NCI-H748 (cell line): ENCODE measurements around the gene NCOR1.

ENCODE experiments used
- DNase-seq: peaks from one replicate; lab custom pipeline; 2025; ENCODE audit not compliant: unreplicated experiment; lab: John Stamatoyannopoulos, UW

NCOR1 gene

GRCh38 chr17:15981646-15982580 is 233.4 kb downstream of the NCOR1 start:
- no peak for DNase-seq

- no peak for DNase-seq
These were observed 234.1 kb downstream of the NCOR1 start for GRCh38 chr17:15981208-15981607.
